Activated gamma-delta T cell (primary cell): ENCODE results near the gene LENG1.

Experiments used
- DNase-seq: peaks from one replicate; lab custom pipeline; 2025; lab: John Stamatoyannopoulos, UW

The LENG1 gene

GRCh38 chr19:54109651-54110050 lies 49.9 kb downstream of the LENG1 start:
- no peak for DNase-seq

DNA sequence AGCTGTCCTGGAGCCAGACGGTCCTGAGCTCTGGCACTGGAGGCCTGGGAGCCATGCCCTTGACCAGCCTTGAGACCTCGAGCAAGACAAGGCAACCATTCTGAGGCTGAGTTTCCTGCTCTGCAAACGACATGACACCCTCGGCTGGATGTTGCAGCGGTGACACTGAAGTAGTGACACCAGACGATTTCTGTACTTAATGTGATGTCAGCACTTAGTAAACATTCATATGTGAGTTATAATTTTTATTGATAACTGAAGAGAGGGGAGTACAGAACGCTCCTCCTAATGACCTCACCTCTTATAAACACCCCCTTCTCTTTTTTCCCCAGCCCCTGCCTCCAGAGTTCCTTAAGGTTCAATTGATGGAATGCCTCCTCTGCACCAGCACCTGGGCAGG lies 51.0 kb downstream of the LENG1 start:
- DNase-seq = no peak

DNA sequence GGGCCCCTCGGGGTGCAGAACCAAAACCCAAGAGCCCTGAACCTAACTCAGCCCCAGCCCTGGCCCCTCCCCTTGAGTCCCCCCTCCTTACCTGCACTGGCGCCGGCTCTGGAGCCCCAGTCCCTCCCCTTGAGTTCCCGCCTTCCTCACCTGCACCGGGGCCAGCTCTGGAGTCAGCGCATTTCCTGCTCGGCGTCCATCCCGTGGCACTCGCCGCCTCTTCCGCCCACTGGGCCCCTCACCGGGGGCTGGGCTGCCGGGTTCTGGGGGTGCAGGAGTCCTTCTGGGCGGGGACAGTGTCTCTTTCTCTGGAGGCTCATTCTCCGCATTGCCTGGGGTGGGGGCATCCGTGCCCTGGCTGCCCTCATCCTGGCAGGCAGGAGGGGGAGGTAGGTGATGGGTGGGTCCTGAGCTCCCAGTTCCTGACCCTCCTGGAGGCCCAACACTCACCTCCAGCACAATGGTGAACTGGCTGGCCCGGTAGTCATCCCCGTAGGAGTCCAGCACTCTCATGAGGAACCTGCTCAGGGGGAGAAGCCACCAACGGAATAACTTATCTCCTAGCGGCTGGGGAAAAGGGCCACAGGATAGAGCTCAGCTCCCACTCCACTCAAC lies 51.5 kb downstream of the LENG1 start:
- no peak for DNase-seq

DNA sequence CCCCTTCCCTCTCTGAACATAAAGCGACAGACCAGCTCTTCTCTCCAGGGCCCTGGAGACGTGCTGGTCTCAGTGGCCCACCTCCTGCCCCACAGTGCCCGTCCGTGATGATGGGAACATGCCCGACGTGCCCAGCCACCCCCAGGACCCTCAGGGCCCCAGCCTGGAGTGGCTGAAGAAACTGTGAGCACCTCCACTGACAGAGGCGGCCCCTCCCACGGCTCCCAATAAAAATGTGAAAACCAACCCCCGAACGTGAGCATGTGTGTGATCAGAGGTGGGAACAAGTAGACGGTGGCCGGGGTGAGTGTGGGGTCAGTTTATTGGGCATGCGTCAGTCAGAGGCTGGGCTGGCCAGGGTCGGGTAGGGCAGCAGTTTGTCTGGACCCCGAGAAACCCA lies 52.8 kb downstream of the LENG1 start:
- DNase-seq = no peak

GRCh38 chr19:54105796-54106195 lies 53.7 kb downstream of the LENG1 start:
- DNase-seq = no peak
